Endothelial cell of umbilical vein (primary cell): ENCODE results near the gene P4HA3. TPM values are rescaled to one million over a fixed set of nuclear protein-coding genes. Genes with fewer than 3 reads are reported as not detected.

Source experiments
- BruUV-seq: library from RNA; stranded (reverse); fragments of 400-500 nt; replicated peaks from 2 replicates; lab custom pipeline; 2021; lab: Mats Ljungman, UMichigan
- CTCF ChIA-PET: fragments of 300-600, 350-600 bp; sonication (Branson Sonifier 250); formaldehyde crosslinking; loops from one replicate; lab custom pipeline; 2021; ENCODE audit warnings: antibody characterized with exemption, inconsistent platforms; lab: Charles Lee
- POLR2A ChIA-PET: fragments of 300-600, 350-600 bp; sonication (Branson Sonifier 250); formaldehyde crosslinking; loops from one replicate; lab custom pipeline; 2021; ENCODE audit warnings: antibody characterized with exemption, inconsistent platforms; lab: Charles Lee
- DNase-seq: peaks from one replicate; pipeline ENCODE4 v3.0.0-alpha.2; 2011; ENCODE audit warnings: low read depth, low spot score
- FAIRE-seq: peaks from 2 replicates; lab custom pipeline; 2011; peaks lifted over from hg19 to GRCh38; lab: Jason Lieb, UNC
- H2AFZ ChIP-seq: 2 replicates; pipeline ENCODE4 v1.6.0; 2012; ENCODE audit warnings: low read depth, low read length, control low read depth, inconsistent platforms
- H3K27ac ChIP-seq: 2 replicates; pipeline ENCODE4 v1.5.1; 2011; ENCODE audit warnings: low read depth, mild to moderate bottlenecking, control low read depth, low read length, moderate library complexity; ENCODE audit not compliant: insufficient read depth
- H3K27me3 ChIP-seq, 2 experiments: 2 replicates each; pipeline versions ENCODE4 v1.6.0 to v1.6.1; 2011; ENCODE audit warnings: low read length in 2 of 2, mixed read lengths in 1 of 2; ENCODE audit not compliant: control insufficient read depth in 2 of 2, insufficient read depth in 2 of 2
- H3K36me3 ChIP-seq, 2 experiments: 2 replicates in 1 of 2; 3 replicates in 1 of 2; pipeline ENCODE4 v1.5.1; 2011; ENCODE audit warnings: low read length in 2 of 2, mild to moderate bottlenecking in 1 of 2, moderate library complexity in 1 of 2; ENCODE audit not compliant: control insufficient read depth in 2 of 2, insufficient read depth in 2 of 2; ENCODE audit errors: extremely low read depth in 1 of 2
- H3K4me1 ChIP-seq: 3 replicates; pipeline ENCODE4 v1.5.1; 2011; ENCODE audit warnings: mild to moderate bottlenecking, low read length; ENCODE audit not compliant: control insufficient read depth, insufficient read depth; ENCODE audit errors: extremely low read depth
- H3K4me2 ChIP-seq: 2 replicates; pipeline ENCODE4 v1.6.1; 2011; ENCODE audit warnings: low read length, control low read depth, mixed read lengths; ENCODE audit not compliant: insufficient read depth
- H3K4me3 ChIP-seq, 3 experiments: fragments of 200-600 bp in 1 of 3; sonication (generic), shearing (Covaris generic) in 1 of 3; replicated peaks in 1 of 3; 2 replicates each; pipeline ENCODE4 v1.5.1; 2011 to 2016; ENCODE audit warnings: control low read depth in 3 of 3, low read length in 3 of 3, mild to moderate bottlenecking in 2 of 3, inconsistent platforms in 1 of 3, low read depth in 1 of 3, moderate library complexity in 1 of 3; ENCODE audit not compliant: insufficient read depth in 1 of 3
- H3K79me2 ChIP-seq: 2 replicates; pipeline ENCODE4 v1.6.0; 2012; ENCODE audit warnings: low read length, inconsistent platforms; ENCODE audit not compliant: control insufficient read depth, insufficient read depth
- H3K9ac ChIP-seq: replicated peaks from 2 replicates; pipeline ENCODE3; 2011; ENCODE audit warnings: low read length, control low read depth; ENCODE audit not compliant: insufficient read depth; ENCODE audit errors: extremely low read depth
- H3K9me1 ChIP-seq: replicated peaks from 3 replicates; pipeline ENCODE4 v1.6.0; 2011; ENCODE audit warnings: mild to moderate bottlenecking, low read length; ENCODE audit not compliant: control insufficient read depth, insufficient read depth; ENCODE audit errors: extremely low read depth
- H3K9me3 ChIP-seq: replicated peaks from 2 replicates; pipeline ENCODE4 v1.5.1; 2012; ENCODE audit warnings: low read length, inconsistent platforms; ENCODE audit not compliant: control insufficient read depth, insufficient read depth
- H4K20me1 ChIP-seq: replicated peaks from 2 replicates; pipeline ENCODE3; 2011; ENCODE audit warnings: mild to moderate bottlenecking, low read length; ENCODE audit not compliant: control insufficient read depth, insufficient read depth; ENCODE audit errors: extremely low read depth
- CTCF ChIP-seq, 2 donors: IDR thresholded peaks; 1 replicate in 1 of 2; 2 replicates in 1 of 2; pipeline ENCODE4 v1.5.1; 2011; ENCODE audit warnings: low read length in 2 of 2, mild to moderate bottlenecking in 2 of 2, moderate library complexity in 2 of 2, control low read depth in 1 of 2, inconsistent platforms in 1 of 2, low read depth in 1 of 2; ENCODE audit not compliant: insufficient read depth in 1 of 2; ENCODE audit errors: extremely low read depth in 1 of 2
- EZH2 ChIP-seq: IDR thresholded peaks from 2 replicates; pipeline ENCODE4 v1.6.1; 2012; ENCODE audit warnings: borderline replicate concordance, low read depth, mild to moderate bottlenecking, moderate library complexity, low read length, inconsistent platforms; ENCODE audit not compliant: severe bottlenecking
- FOS ChIP-seq: IDR thresholded peaks from 2 replicates; pipeline ENCODE4 v1.6.1; 2011; ENCODE audit warnings: mild to moderate bottlenecking, low read length, moderate library complexity, borderline replicate concordance; ENCODE audit not compliant: insufficient read depth
- GATA2 ChIP-seq: IDR thresholded peaks from 2 replicates; pipeline ENCODE4 v1.7.0; 2011; ENCODE audit warnings: low read depth, mild to moderate bottlenecking, moderate library complexity, mixed read lengths, low read length; ENCODE audit not compliant: insufficient read length, insufficient read depth
- JUN ChIP-seq: IDR thresholded peaks from 2 replicates; pipeline ENCODE4 v1.6.1; 2011; ENCODE audit warnings: borderline replicate concordance, low read depth; ENCODE audit not compliant: insufficient read length, insufficient read depth
- MAX ChIP-seq: IDR thresholded peaks from 2 replicates; pipeline ENCODE4 v1.6.1; 2011; ENCODE audit not compliant: insufficient read depth, insufficient read length
- MYC ChIP-seq: IDR thresholded peaks from one replicate; pipeline ENCODE4 v1.6.1; 2011; ENCODE audit warnings: mild to moderate bottlenecking, low read depth, low read length
- POLR2A ChIP-seq: IDR thresholded peaks from 2 replicates; pipeline ENCODE4 v1.6.1; 2012; ENCODE audit warnings: low read depth, mild to moderate bottlenecking, control low read depth, low read length
- POLR2AphosphoS5 ChIP-seq: IDR thresholded peaks from 2 replicates; pipeline ENCODE4 v1.6.1; 2012; ENCODE audit warnings: low read depth, mild to moderate bottlenecking, control low read depth, low read length, moderate library complexity; ENCODE audit not compliant: insufficient read depth
- dilution Hi-C: fragments of 300-500 bp; cut with MboI; formaldehyde crosslinking; loops from one replicate; pipeline ENCODE4 v1.15.0; 2019; ENCODE audit warnings: low sequenced_read_pairs; ENCODE audit not compliant: extremely low pct_ligation_motif_present
- intact Hi-C: fragments of 100-400 bp; cut with micrococcal nuclease; formaldehyde crosslinking; loops from one replicate; pipeline ENCODE4 v1.10.0; 2022
- polyA plus RNA-seq, 4 experiments: library from polyadenylated mRNA; depleted of rRNA in 3 of 4; stranded (reverse) in 3 of 4; unstranded in 1 of 4; fragments of >200 nt; gene quantifications; 2 replicates each; pipeline versions ENCODE4 v1.2.1 to v1.2.3, GENCODE V29; 2011 to 2012; ENCODE audit warnings: missing spikeins in 1 of 4
- total RNA-seq: library from RNA; stranded (reverse); gene quantifications from 2 replicates; pipeline ENCODE4 v1.2.3, GENCODE V29; 2021

The P4HA3 gene
- total and polyA plus RNA-seq, 2 donors (not counting 3 experiments of a cell fraction or from before 2014, with no cell fraction given): 26.9 to 40.0 TPM

- intact Hi-C loops (no loop called here), dilution Hi-C loops (no loop called here)
- Histone ChIP-seq H3K79me2 (no peaks in the 10 kb centered on the region), H3K27me3 (no peaks in the 10 kb centered on the region), H3K4me2 (no peak overlapping the region), H3K9ac (no peak overlapping the region), H3K9me3 (no peaks in the 10 kb centered on the region), H4K20me1 (no peaks in the 10 kb centered on the region), H3K36me3 (peaks cover 0 to 12% of the 10 kb centered on the region in 2 experiments), H3K4me1 (no peaks in the 10 kb centered on the region), H3K9me1 (no peaks in the 10 kb centered on the region), H3K4me3 (no peak overlapping the region), H2AFZ (no peak overlapping the region), H3K27ac (no peak overlapping the region)
- DNase-seq (no peak), FAIRE-seq (no peak)
- BruUV-seq: no TSS peak
- ChIA-PET POLR2A (no interaction called here), CTCF (interaction anchor here (13.4 kb wide), 1 partner anchor 188 kb away, joined by 440 read pairs; no protein-coding TSS in a partner anchor)
- no peak for TF ChIP-seq POLR2A
- no peak for TF ChIP-seq JUN
Observed at GRCh38 chr11:74262725-74263124, 48.7 kb downstream of the P4HA3 start.

GRCh38 chr11:74257959-74258553, 53.4 kb downstream of the P4HA3 start:
- DNase-seq (peak; percentile 75), FAIRE-seq (peak; percentile 8)
- no peaks in the 10 kb centered on the region for H4K20me1 ChIP-seq
- H3K79me2 ChIP-seq: no peaks in the 10 kb centered on the region
- no peak overlapping the region for H3K4me2 ChIP-seq
- CTCF ChIA-PET: interaction anchor here (0.7 to 13.4 kb wide), 4 partner anchors 63 to 192 kb away, joined by 3 to 440 read pairs (median 12); no protein-coding TSS in a partner anchor
- H3K9ac ChIP-seq: no peak overlapping the region
- H3K27ac ChIP-seq: no peak overlapping the region
- intact Hi-C loops (no loop called here), dilution Hi-C loops (no loop called here)
- no peaks in the 10 kb centered on the region for H3K9me1 ChIP-seq
- H2AFZ ChIP-seq: no peak overlapping the region
- TF ChIP-seq EZH2 (no peak), MAX (no peak), POLR2A (no peak), CTCF (IDR thresholded peaks at IDR 0.05; ENCODE audit: extremely low read depth in 1 of 2, insufficient read depth in 1 of 2, low read depth in 1 of 2, low read length in 2 of 2) (no peak), POLR2AphosphoS5 (no peak), JUN (no peak), GATA2 (no peak), FOS (no peak), MYC (no peak)
- H3K27me3 ChIP-seq: no peaks in the 10 kb centered on the region
- no peaks in the 10 kb centered on the region for H3K9me3 ChIP-seq
- POLR2A ChIA-PET: no interaction called here
- H3K4me3 ChIP-seq: no peak overlapping the region
- no TSS peak for BruUV-seq
- H3K4me1 ChIP-seq: no peaks in the 10 kb centered on the region
- peaks cover 0 to 4% of the 10 kb centered on the region in 2 experiments for H3K36me3 ChIP-seq
